Endothelial cell of umbilical vein (primary cell): ENCODE data around the gene CT55. TPM values are rescaled to one million over a fixed set of nuclear protein-coding genes. Genes with fewer than 3 reads are reported as not detected.

Source experiments
- BruUV-seq: library from RNA; stranded (reverse); fragments of 400-500 nt; replicated peaks from 2 replicates; lab custom pipeline; 2021; lab: Mats Ljungman, UMichigan
- CTCF ChIA-PET: fragments of 300-600, 350-600 bp; sonication (Branson Sonifier 250); formaldehyde crosslinking; loops from one replicate; lab custom pipeline; 2021; ENCODE audit warnings: antibody characterized with exemption, inconsistent platforms; lab: Charles Lee
- POLR2A ChIA-PET: fragments of 300-600, 350-600 bp; sonication (Branson Sonifier 250); formaldehyde crosslinking; loops from one replicate; lab custom pipeline; 2021; ENCODE audit warnings: antibody characterized with exemption, inconsistent platforms; lab: Charles Lee
- DNase-seq: peaks from one replicate; pipeline ENCODE4 v3.0.0-alpha.2; 2011; ENCODE audit warnings: low read depth, low spot score
- FAIRE-seq: peaks from 2 replicates; lab custom pipeline; 2011; peaks lifted over from hg19 to GRCh38; lab: Jason Lieb, UNC
- H2AFZ ChIP-seq: 2 replicates; pipeline ENCODE4 v1.6.0; 2012; ENCODE audit warnings: low read depth, low read length, control low read depth, inconsistent platforms
- H3K27ac ChIP-seq: 2 replicates; pipeline ENCODE4 v1.5.1; 2011; ENCODE audit warnings: low read depth, mild to moderate bottlenecking, control low read depth, low read length, moderate library complexity; ENCODE audit not compliant: insufficient read depth
- H3K27me3 ChIP-seq, 2 experiments: 2 replicates each; pipeline versions ENCODE4 v1.6.0 to v1.6.1; 2011; ENCODE audit warnings: low read length in 2 of 2, mixed read lengths in 1 of 2; ENCODE audit not compliant: control insufficient read depth in 2 of 2, insufficient read depth in 2 of 2
- H3K36me3 ChIP-seq, 2 experiments: 2 replicates in 1 of 2; 3 replicates in 1 of 2; pipeline ENCODE4 v1.5.1; 2011; ENCODE audit warnings: low read length in 2 of 2, mild to moderate bottlenecking in 1 of 2, moderate library complexity in 1 of 2; ENCODE audit not compliant: control insufficient read depth in 2 of 2, insufficient read depth in 2 of 2; ENCODE audit errors: extremely low read depth in 1 of 2
- H3K4me1 ChIP-seq: 3 replicates; pipeline ENCODE4 v1.5.1; 2011; ENCODE audit warnings: mild to moderate bottlenecking, low read length; ENCODE audit not compliant: control insufficient read depth, insufficient read depth; ENCODE audit errors: extremely low read depth
- H3K4me2 ChIP-seq: 2 replicates; pipeline ENCODE4 v1.6.1; 2011; ENCODE audit warnings: low read length, control low read depth, mixed read lengths; ENCODE audit not compliant: insufficient read depth
- H3K4me3 ChIP-seq, 3 experiments: fragments of 200-600 bp in 1 of 3; sonication (generic), shearing (Covaris generic) in 1 of 3; replicated peaks in 1 of 3; 2 replicates each; pipeline ENCODE4 v1.5.1; 2011 to 2016; ENCODE audit warnings: control low read depth in 3 of 3, low read length in 3 of 3, mild to moderate bottlenecking in 2 of 3, inconsistent platforms in 1 of 3, low read depth in 1 of 3, moderate library complexity in 1 of 3; ENCODE audit not compliant: insufficient read depth in 1 of 3
- H3K79me2 ChIP-seq: 2 replicates; pipeline ENCODE4 v1.6.0; 2012; ENCODE audit warnings: low read length, inconsistent platforms; ENCODE audit not compliant: control insufficient read depth, insufficient read depth
- H3K9ac ChIP-seq: replicated peaks from 2 replicates; pipeline ENCODE3; 2011; ENCODE audit warnings: low read length, control low read depth; ENCODE audit not compliant: insufficient read depth; ENCODE audit errors: extremely low read depth
- H3K9me1 ChIP-seq: replicated peaks from 3 replicates; pipeline ENCODE4 v1.6.0; 2011; ENCODE audit warnings: mild to moderate bottlenecking, low read length; ENCODE audit not compliant: control insufficient read depth, insufficient read depth; ENCODE audit errors: extremely low read depth
- H3K9me3 ChIP-seq: replicated peaks from 2 replicates; pipeline ENCODE4 v1.5.1; 2012; ENCODE audit warnings: low read length, inconsistent platforms; ENCODE audit not compliant: control insufficient read depth, insufficient read depth
- H4K20me1 ChIP-seq: replicated peaks from 2 replicates; pipeline ENCODE3; 2011; ENCODE audit warnings: mild to moderate bottlenecking, low read length; ENCODE audit not compliant: control insufficient read depth, insufficient read depth; ENCODE audit errors: extremely low read depth
- CTCF ChIP-seq, 2 donors: IDR thresholded peaks; 1 replicate in 1 of 2; 2 replicates in 1 of 2; pipeline ENCODE4 v1.5.1; 2011; ENCODE audit warnings: low read length in 2 of 2, mild to moderate bottlenecking in 2 of 2, moderate library complexity in 2 of 2, control low read depth in 1 of 2, inconsistent platforms in 1 of 2, low read depth in 1 of 2; ENCODE audit not compliant: insufficient read depth in 1 of 2; ENCODE audit errors: extremely low read depth in 1 of 2
- FOS ChIP-seq: IDR thresholded peaks from 2 replicates; pipeline ENCODE4 v1.6.1; 2011; ENCODE audit warnings: mild to moderate bottlenecking, low read length, moderate library complexity, borderline replicate concordance; ENCODE audit not compliant: insufficient read depth
- JUN ChIP-seq: IDR thresholded peaks from 2 replicates; pipeline ENCODE4 v1.6.1; 2011; ENCODE audit warnings: borderline replicate concordance, low read depth; ENCODE audit not compliant: insufficient read length, insufficient read depth
- MYC ChIP-seq: IDR thresholded peaks from one replicate; pipeline ENCODE4 v1.6.1; 2011; ENCODE audit warnings: mild to moderate bottlenecking, low read depth, low read length
- POLR2A ChIP-seq: IDR thresholded peaks from 2 replicates; pipeline ENCODE4 v1.6.1; 2012; ENCODE audit warnings: low read depth, mild to moderate bottlenecking, control low read depth, low read length
- POLR2AphosphoS5 ChIP-seq: IDR thresholded peaks from 2 replicates; pipeline ENCODE4 v1.6.1; 2012; ENCODE audit warnings: low read depth, mild to moderate bottlenecking, control low read depth, low read length, moderate library complexity; ENCODE audit not compliant: insufficient read depth
- dilution Hi-C: fragments of 300-500 bp; cut with MboI; formaldehyde crosslinking; loops from one replicate; pipeline ENCODE4 v1.15.0; 2019; ENCODE audit warnings: low sequenced_read_pairs; ENCODE audit not compliant: extremely low pct_ligation_motif_present
- intact Hi-C: fragments of 100-400 bp; cut with micrococcal nuclease; formaldehyde crosslinking; loops from one replicate; pipeline ENCODE4 v1.10.0; 2022
- polyA plus RNA-seq, 4 experiments: library from polyadenylated mRNA; depleted of rRNA in 3 of 4; stranded (reverse) in 3 of 4; unstranded in 1 of 4; fragments of >200 nt; gene quantifications; 2 replicates each; pipeline versions ENCODE4 v1.2.1 to v1.2.3, GENCODE V29; 2011 to 2012; ENCODE audit warnings: missing spikeins in 1 of 4
- total RNA-seq: library from RNA; stranded (reverse); gene quantifications from 2 replicates; pipeline ENCODE4 v1.2.3, GENCODE V29; 2021
- TF ChIP-seq, protein P1 (sequence below): IDR thresholded peaks from 2 replicates; pipeline ENCODE4 v1.6.1; 2011; ENCODE audit not compliant: insufficient read depth, insufficient read length

The CT55 gene
- total and polyA plus RNA-seq, 2 donors (not counting 3 experiments of a cell fraction or from before 2014, with no cell fraction given), result not detected

DNA sequence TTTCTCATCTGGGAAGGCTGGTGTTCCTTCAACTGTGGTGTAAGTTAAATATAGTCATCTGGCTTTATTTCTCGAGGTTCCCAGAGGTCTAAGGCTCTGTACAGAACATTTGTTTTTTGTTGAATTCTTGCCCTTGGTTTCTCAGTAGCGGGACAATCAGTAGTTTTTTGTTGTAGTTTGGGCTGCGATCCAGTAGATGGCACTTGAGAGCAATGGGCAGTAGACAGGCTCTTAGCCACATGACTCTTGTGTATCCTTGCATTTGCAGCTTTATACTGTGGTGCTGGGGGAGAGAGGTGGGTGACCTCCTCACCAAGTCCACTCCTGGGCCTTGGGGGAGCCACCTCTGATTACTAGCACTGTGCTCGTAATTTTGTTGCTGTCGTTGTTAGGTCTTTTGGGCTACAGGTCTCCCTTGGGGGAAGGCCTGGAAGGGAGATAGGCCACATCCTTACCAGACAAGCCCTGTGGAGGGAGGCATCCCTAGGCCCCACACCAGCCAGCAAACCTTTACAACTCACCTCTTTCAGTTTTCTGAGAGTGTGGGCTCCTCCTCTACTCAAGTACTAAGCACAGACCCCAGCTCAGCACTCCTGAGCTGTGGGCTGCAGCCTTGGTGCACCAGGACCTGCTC, 59.0 kb downstream of the CT55 start:
- no peak for TF ChIP-seq MYC
- TF ChIP-seq CTCF (IDR thresholded peaks at IDR 0.05; ENCODE audit: extremely low read depth in 1 of 2, insufficient read depth in 1 of 2, low read depth in 1 of 2, low read length in 2 of 2), result peak; percentile 35 to 67
- Histone ChIP-seq H3K27ac (no peak overlapping the region), H4K20me1 (no peaks in the 10 kb centered on the region), H3K9ac (no peak overlapping the region), H3K9me3 (no peaks in the 10 kb centered on the region), H3K9me1 (no peaks in the 10 kb centered on the region), H2AFZ (no peak overlapping the region), H3K4me3 (no peak overlapping the region), H3K4me2 (no peak overlapping the region), H3K36me3 (no peaks in the 10 kb centered on the region), H3K27me3 (peaks cover 0 to 2% of the 10 kb centered on the region in 2 experiments), H3K79me2 (no peaks in the 10 kb centered on the region), H3K4me1 (no peaks in the 10 kb centered on the region)
- intact Hi-C loops, result loop anchor here (10.0 kb wide), 1 partner anchor 483 kb away; no protein-coding TSS in a partner anchor
- FAIRE-seq (peak; percentile 76), DNase-seq (peak; percentile 39)
- BruUV-seq, result no TSS peak
- dilution Hi-C loops, result no loop called here
- POLR2A ChIA-PET, result no interaction called here
- CTCF ChIA-PET, result interaction anchor here (1.0 to 1.3 kb wide), 5 partner anchors 93 to 820 kb away, joined by 3 to 5 read pairs (median 3); no protein-coding TSS in a partner anchor

GRCh38 chrX:135109554-135109953, 61.6 kb downstream of the CT55 start:
- H3K4me1 ChIP-seq, result no peaks in the 10 kb centered on the region
- FAIRE-seq (no peak), DNase-seq (no peak)
- POLR2A ChIA-PET, result no interaction called here
- no peak overlapping the region for H3K9ac ChIP-seq
- H3K36me3 ChIP-seq, result no peaks in the 10 kb centered on the region
- TF ChIP-seq POLR2AphosphoS5 (no peak), POLR2A (no peak), FOS (no peak), JUN (no peak), CTCF (IDR thresholded peaks at IDR 0.05; ENCODE audit: extremely low read depth in 1 of 2, insufficient read depth in 1 of 2, low read depth in 1 of 2, low read length in 2 of 2) (no peak), MYC (no peak)
- TF ChIP-seq, protein P1, sequence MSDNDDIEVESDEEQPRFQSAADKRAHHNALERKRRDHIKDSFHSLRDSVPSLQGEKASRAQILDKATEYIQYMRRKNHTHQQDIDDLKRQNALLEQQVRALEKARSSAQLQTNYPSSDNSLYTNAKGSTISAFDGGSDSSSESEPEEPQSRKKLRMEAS, result no peak
- intact Hi-C loops (no loop called here), dilution Hi-C loops (no loop called here)
- no peaks in the 10 kb centered on the region for H3K9me1 ChIP-seq
- H3K4me3 ChIP-seq, result no peak overlapping the region
- no peak overlapping the region for H3K4me2 ChIP-seq
- no peaks in the 10 kb centered on the region for H3K79me2 ChIP-seq
- peaks cover 0 to 2% of the 10 kb centered on the region in 2 experiments for H3K27me3 ChIP-seq
- no peak overlapping the region for H3K27ac ChIP-seq
- no peak overlapping the region for H2AFZ ChIP-seq
- no peaks in the 10 kb centered on the region for H3K9me3 ChIP-seq
- CTCF ChIA-PET, result interaction anchor here (0.6 kb wide), 1 partner anchor 664 kb away, joined by 5 read pairs; no protein-coding TSS in a partner anchor
- no TSS peak for BruUV-seq
- no peaks in the 10 kb centered on the region for H4K20me1 ChIP-seq
